A673 (cell line): ENCODE measurements around the gene DNAH12.
"Not testable (repeated sequence)": the region's sequence is repeated elsewhere in the genome, so short reads cannot be mapped to it uniquely, and the experiment has no call there.

Source experiments
- CTCF ChIP-seq: fragments of 300-800, 200-600 bp; sonication (generic); conservative IDR thresholded peaks from 2 replicates; pipeline ENCODE4 v1.5.1; 2017; ENCODE audit warnings: low read depth, mild to moderate bottlenecking, antibody characterized with exemption, low read length, moderate library complexity, mixed read lengths
- EZH2 ChIP-seq: fragments of 200-600 bp; sonication (generic); IDR thresholded peaks from 2 replicates; pipeline ENCODE4 v1.6.1; 2017; ENCODE audit warnings: borderline replicate concordance, low read depth, mild to moderate bottlenecking, mixed read lengths, antibody characterized with exemption, low read length; ENCODE audit not compliant: poor library complexity, severe bottlenecking

GRCh38 chr3:57356275-57356674 lies 187.9 kb downstream of the DNAH12 start:
- not testable (repeated sequence) for TF ChIP-seq CTCF, EZH2
